ENCODE data around the gene VPS37C. TPM values are rescaled to one million over a fixed set of nuclear protein-coding genes. Genes with fewer than 3 reads are reported as not detected.

The VPS37C gene
- total RNA-seq, 1 experiment from 2014 or later: 19.0 TPM

DNA sequence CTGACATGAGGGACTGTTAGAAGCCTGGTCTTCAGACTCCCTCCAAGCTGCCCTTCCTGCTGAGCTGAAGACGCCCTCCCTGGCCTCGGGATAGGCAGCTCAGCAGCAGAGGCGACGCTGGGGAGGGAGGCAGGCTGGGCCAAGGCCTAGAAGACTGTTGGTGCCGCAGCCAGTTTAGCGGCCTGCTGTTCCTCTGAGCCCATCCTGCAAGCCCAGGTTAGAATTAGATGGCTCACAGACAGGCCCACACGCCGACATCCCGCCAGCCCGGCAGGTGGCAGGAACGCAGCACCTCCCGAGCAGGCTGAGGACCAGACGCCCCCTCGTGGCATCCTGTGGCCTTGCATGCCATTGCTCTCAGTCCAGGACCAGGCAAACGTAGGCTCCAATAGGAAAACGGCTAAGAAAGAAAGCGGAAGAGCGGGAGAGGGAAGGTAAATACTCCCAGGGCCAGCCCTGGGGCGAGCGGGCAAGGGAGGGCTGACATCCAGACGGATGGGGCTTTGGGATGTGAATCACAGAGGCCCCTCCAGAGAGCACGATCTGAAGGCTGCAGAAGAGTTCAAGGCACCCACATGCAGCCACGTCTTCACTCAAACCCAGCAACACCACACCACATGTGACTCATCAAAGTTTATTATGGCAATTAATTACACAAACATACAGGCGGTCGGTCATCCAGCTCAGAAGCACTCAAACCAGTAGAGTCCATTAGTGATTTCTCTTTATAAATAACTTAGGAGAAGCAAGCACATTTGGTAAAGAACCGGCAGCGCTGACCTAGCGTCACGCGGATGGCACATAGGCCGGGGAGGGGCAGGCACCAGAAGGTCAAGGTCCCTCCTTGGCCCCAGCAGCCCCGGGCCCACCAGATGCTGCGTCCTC, 31.3 kb downstream of the VPS37C start:
- Histone ChIP-seq H2BK120ac (ENCODE audit: low read depth, low read length, poor library complexity, severe bottlenecking) (no peak overlapping the region), H3K23me2 (ENCODE audit: insufficient read length, low read depth, low read length, poor library complexity, severe bottlenecking) (no peaks in the 10 kb centered on the region), H2BK20ac (ENCODE audit: low read depth, low read length, poor library complexity, severe bottlenecking) (no peak overlapping the region), H3K27me3 (ENCODE audit: insufficient read depth, low read length) (no peaks in the 10 kb centered on the region), H3K23ac (ENCODE audit: insufficient read length, low read depth, low read length) (no peak overlapping the region), H3K79me1 (ENCODE audit: insufficient read depth, low read depth, low read length, poor library complexity, severe bottlenecking) (no peaks in the 10 kb centered on the region), H2BK12ac (ENCODE audit: insufficient read length, low read depth, low read length) (no peak overlapping the region), H3K4me1 (ENCODE audit: insufficient read depth, low read length) (no peaks in the 10 kb centered on the region), H3K18ac (ENCODE audit: insufficient read length, low read depth, low read length) (no peak overlapping the region), H3K79me2 (ENCODE audit: insufficient read depth, low read length) (no peaks in the 10 kb centered on the region), H3T11ph (ENCODE audit: low read length) (no peak overlapping the region), H4K8ac (replicated peaks; ENCODE audit: insufficient read length, low read depth, low read length) (no peak overlapping the region), H3K14ac (ENCODE audit: insufficient read depth, low read length) (no peak overlapping the region), H2AK5ac (ENCODE audit: insufficient read length, low read length) (no peak overlapping the region), H2AFZ (ENCODE audit: low read length) (no peak overlapping the region), H4K91ac (ENCODE audit: insufficient read length, low read depth, low read length) (no peak overlapping the region), H3K4ac (ENCODE audit: low read depth, low read length) (no peak overlapping the region), H3K9ac (ENCODE audit: extremely low read depth, insufficient read length, low read length) (no peak overlapping the region), H2BK15ac (ENCODE audit: low read depth, low read length) (no peak overlapping the region), H4K20me1 (ENCODE audit: control insufficient read depth, insufficient read depth, insufficient read length) (no peaks in the 10 kb centered on the region), H3K27ac (ENCODE audit: insufficient read length, low read depth, low read length) (no peak overlapping the region), H3K56ac (ENCODE audit: insufficient read length, low read depth, low read length) (no peak overlapping the region), H2BK5ac (ENCODE audit: insufficient read length, low read length) (no peak overlapping the region), H3K4me2 (ENCODE audit: insufficient read depth, insufficient read length, low read length) (no peak overlapping the region), H4K5ac (ENCODE audit: insufficient read length, low read depth, low read length) (no peak overlapping the region), H3K9me3 (ENCODE audit: control insufficient read depth, low read depth, low read length) (no peaks in the 10 kb centered on the region)
- no CpG with 5 or more reads among the region's 33 CpGs for WGBS (ENCODE audit: extremely low coverage, insufficient read length, low lambda C conversion rate)
- peak; percentile 97 for DNase-seq
- Mint-ChIP-seq H3K27me3 (ENCODE audit: low read depth) (no peaks in the 10 kb centered on the region; the same call in 1 of the 2 replicates), H3K4me3 (peak overlapping the region in 1 of 2 experiments; percentile 52; a peak in 1 of 5 replicates), H3K4me1 (peaks cover 16 to 21% of the 10 kb centered on the region in 2 experiments), H3K27ac (peak overlapping the region in 2 of 3 experiments; percentile 59 to 74; a peak in 2 of 7 replicates), H3K9me3 (no peaks in the 10 kb centered on the region; a peak in 1 of 5 replicates), H3K36me3 (ENCODE audit: insufficient read depth in 1 of 3, low read depth in 3 of 3) (peaks cover 0 to 15% (median 5%) of the 10 kb centered on the region in 3 experiments; a peak in 5 of 7 replicates)
- TF ChIP-seq, protein P1, sequence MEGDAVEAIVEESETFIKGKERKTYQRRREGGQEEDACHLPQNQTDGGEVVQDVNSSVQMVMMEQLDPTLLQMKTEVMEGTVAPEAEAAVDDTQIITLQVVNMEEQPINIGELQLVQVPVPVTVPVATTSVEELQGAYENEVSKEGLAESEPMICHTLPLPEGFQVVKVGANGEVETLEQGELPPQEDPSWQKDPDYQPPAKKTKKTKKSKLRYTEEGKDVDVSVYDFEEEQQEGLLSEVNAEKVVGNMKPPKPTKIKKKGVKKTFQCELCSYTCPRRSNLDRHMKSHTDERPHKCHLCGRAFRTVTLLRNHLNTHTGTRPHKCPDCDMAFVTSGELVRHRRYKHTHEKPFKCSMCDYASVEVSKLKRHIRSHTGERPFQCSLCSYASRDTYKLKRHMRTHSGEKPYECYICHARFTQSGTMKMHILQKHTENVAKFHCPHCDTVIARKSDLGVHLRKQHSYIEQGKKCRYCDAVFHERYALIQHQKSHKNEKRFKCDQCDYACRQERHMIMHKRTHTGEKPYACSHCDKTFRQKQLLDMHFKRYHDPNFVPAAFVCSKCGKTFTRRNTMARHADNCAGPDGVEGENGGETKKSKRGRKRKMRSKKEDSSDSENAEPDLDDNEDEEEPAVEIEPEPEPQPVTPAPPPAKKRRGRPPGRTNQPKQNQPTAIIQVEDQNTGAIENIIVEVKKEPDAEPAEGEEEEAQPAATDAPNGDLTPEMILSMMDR (conservative IDR thresholded peaks at IDR 0.05): peak; percentile 100
